ENCODE data around the gene PGPEP1. TPM values are rescaled to one million over a fixed set of nuclear protein-coding genes. Genes with fewer than 3 reads are reported as not detected.

PGPEP1 gene
- total and polyA plus RNA-seq, 10 of the 15 experiments (the other 5 are each of a cell fraction or from before 2014, with no cell fraction given), result 13.8 to 39.4 (median 17.0) TPM

GRCh38 chr19:18417250-18418028 is 77.0 kb downstream of the PGPEP1 start (continued):
- TF ChIP-seq E2F8 (IDR thresholded peaks at IDR 0.05; ENCODE audit: low read depth, partially characterized antibody) (no peak), MYC (IDR thresholded peaks at IDR 0.05; ENCODE audit: insufficient read depth, insufficient read length, insufficient replicate concordance, low read length, severe bottlenecking) (peak; percentile 52), SIN3A (IDR thresholded peaks at IDR 0.05; ENCODE audit: low read depth, low read length) (no peak), ATF2 (IDR thresholded peaks at IDR 0.05; ENCODE audit: low read length) (no peak), ZBTB11 (CRISPR knock-in tag; IDR thresholded peaks at IDR 0.05) (no peak), CEBPZ (IDR thresholded peaks at IDR 0.05; ENCODE audit: low read depth, low read length) (no peak), ZNF274 (IDR thresholded peaks at IDR 0.05; ENCODE audit: insufficient read depth, insufficient read length) (no peak), CTCF (IDR thresholded peaks at IDR 0.05 in 2 of 3, conservative IDR thresholded peaks at IDR 0.05 in 1 of 3; ENCODE audit: control insufficient read depth in 2 of 3, extremely low read depth in 1 of 3, insufficient read depth in 1 of 3, low read depth in 3 of 3, low read length in 3 of 3) (no peak), CREB1 (IDR thresholded peaks at IDR 0.05; ENCODE audit: low read depth) (0 out of 2 replicates have a peak, but pooled peaks have one; percentile 16), CBX3 (IDR thresholded peaks at IDR 0.05; ENCODE audit: borderline replicate concordance, low read depth) (no peak), MEF2A (IDR thresholded peaks at IDR 0.05; ENCODE audit: insufficient read depth, low read depth, low read length) (no peak), ASH2L (IDR thresholded peaks at IDR 0.05; ENCODE audit: borderline replicate concordance, low read depth) (no peak), NFXL1 (IDR thresholded peaks at IDR 0.05; ENCODE audit: borderline replicate concordance) (0 out of 2 replicates have a peak, but pooled peaks have one; percentile 52)
